ENCODE data around the gene SLC30A4.

Gene SLC30A4

DNA sequence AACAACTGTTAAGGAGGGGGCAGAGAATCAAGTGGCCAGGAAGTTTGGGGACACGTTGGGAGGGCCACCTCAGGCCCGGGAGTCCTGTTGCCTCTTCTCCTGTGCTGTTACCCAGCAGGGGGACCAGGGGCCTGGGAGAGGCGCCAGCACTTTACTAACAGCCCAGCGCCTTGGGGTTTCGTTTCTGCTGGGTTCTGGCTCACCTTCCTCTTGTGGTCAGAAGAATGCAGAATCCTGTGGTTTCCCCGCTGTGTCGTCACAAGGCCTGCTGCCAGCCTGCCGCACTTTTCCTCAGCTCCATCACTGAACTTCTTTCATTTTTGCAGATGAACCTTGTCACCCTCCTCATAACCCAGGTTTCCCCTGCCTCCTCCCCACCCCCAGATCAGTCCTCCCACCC is 67.7 kb downstream of the SLC30A4 start:
- peak; percentile 59 to 61 (median 60) for DNase-seq (ENCODE audit: low read depth in 3 of 3)

DNA sequence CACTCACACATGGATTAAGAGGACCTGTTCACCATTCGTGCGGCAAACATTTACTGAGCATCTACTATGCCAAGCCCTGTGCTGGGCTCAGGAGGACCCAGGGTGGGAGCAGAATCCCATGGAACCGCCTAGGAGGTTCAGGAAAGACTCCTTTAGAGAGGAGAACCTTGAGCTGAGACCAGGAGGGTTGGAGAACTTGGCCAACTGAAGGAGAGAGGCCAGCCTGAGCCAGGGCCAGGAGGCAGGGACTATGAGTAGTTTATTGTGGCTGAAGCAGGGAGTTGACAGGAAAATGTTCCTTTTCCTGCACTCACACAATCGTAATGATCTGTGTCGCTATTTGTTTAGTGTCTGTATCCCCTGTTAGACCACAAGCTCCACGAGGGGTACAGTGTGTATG is 71.3 kb downstream of the SLC30A4 start:
- DNase-seq (ENCODE audit: low read depth in 3 of 3): no peak

DNA sequence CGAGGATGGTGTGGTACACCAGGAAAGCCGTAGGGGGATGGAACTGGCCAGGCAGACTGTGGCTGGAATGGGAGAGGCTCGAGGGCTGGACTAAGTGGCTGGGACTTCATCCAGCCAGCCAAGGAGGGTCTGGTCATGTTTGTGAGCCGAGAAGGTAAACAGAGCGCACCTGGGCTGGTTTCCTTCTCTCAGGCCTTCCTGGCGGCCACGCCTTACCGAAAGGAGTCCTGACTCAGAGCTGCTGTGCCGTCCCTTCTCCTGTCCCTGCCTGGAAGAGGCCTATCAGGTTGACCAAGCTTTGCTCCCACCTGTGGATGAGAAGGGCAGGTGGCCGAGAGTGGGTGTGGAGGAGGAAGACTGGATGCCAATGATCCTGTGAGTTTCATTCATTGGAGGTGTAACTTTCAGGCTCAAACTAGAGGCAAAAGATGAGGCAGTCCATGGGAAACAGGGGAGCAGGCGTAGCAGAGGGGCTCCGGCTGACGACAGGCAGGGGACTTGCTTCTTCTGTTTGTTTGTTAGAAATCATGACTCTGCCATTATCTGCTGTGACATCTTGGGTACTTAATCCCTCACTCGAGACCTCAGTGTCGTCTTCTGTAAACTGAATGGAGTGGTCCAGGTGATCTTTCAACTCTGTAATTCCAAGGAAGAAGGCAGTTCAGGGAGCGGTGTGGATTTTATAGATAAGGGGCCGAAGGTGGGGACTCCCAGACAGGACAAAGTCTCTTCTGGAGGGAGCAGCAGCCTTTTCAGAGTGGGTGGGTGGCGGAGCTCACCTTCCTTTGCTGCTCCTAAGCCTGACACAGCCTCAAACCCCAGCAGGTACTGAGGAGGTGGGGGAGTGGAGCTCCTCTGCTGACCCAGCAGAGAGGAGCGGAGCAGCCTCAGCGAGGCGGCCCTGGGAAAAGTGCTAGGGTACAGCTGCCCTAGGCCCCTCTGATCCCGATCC is 72.4 kb downstream of the SLC30A4 start:
- no peak for DNase-seq (ENCODE audit: low read depth in 3 of 3)

DNA sequence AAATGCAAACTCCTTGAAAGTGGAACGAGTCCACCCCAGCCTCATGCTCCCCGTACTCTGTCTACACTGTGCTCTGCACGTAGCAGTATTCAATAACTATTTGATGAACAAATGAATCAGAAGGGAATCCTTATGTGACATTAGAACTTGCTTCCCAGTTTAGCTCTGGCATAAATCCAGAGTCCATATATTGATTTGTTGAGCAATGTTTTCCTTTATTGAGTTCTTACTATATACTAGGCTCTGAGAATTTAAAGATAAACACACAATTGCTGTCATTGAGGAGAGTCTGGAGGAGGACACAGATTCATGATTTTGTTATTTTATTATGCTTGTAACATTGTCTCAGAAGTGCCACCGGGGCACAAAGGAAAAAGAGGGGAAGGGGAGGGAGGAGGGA is 73.2 kb downstream of the SLC30A4 start:
- DNase-seq (ENCODE audit: low read depth in 3 of 3): no peak

DNA sequence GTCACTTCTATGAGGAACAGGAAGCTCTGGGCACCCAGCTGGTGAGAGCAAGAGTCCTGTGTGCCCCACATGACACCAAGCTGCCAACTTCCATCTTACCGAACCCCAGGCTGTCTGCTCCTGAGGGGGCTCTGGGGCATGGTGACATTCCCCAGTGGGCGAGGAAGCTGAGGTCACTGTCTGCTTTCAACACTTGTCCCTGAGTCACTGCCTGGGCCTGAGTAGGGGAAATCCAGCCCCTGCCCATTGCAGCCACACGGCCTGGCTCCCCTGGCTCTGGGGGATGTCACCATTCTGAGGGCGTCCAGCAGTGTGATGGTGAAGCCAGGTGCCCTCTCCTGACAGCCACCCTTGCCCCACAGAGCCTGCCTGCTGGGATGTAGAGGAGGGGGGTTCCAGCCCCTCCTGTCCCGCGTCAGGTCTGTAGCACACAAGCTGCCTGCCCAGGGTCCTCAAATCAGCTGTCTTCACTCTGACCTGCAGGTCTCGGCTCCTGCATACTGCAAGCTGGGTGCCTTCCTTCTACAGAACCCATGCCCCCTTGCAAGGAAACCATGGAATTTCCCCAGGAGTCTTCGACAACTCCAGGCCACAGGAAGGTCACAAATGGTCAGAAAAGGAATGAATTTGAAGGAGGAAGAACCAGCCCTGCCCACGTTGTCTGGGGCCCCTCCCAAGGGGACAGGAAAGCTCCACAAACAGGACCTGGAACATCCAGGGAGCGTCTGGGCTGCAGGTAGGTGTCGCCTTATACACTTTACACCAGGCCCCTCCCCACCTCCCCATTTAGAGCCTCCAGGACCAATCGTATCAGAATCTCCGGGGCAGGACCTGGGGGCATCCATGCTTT is 74.3 kb downstream of the SLC30A4 start:
- no peak for DNase-seq (ENCODE audit: low read depth in 3 of 3)

DNA sequence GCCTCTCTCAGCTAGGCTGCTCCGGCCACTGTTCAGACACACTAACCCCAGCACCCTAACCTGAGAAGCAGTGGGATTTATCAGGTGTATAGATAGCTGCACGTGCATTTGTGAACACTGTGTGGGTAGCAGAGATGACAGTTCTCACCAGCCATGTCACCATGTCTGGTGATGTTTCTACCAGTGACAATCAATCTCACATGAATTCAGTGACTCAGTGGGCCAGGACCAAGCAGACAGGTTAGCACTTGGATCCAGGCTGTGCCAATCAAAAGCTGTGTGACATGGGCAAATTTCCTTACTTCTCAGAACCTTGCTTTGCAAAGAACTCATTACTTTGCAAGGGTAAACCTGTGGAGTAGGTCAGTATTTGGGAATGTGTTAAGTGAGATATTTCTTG is 78.9 kb downstream of the SLC30A4 start:
- no peak for DNase-seq (ENCODE audit: low read depth in 3 of 3)

DNA sequence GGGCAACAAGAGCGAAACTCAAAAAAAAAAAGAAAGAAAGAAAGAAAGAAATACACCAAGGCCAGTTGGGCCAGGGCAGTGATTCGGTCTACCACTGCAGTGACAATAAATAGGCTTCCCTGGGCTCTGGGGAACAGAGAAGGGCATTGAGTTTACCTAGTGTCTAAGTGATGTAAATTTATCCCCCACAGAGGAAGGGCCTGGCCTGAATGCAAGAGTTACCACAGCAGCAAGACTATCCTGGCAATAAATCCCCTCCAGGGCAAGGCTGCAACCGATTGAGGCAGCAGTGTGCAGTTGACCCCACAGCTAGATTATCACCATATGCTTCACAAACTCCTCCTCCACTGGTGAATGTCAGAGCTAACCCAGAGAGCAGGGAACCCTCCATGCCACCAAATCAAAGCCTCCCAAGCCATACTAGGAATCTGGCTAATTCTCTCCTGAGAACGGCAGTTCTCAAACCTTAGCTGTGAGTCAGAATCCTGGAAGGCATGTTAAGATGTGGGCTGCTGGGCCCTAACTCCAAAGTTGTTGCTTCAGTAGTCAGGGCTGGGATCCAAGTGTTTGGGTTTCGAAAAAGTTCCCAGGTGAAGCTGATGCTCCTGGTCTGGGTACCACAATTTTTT is 79.9 kb downstream of the SLC30A4 start:
- no peak for DNase-seq (ENCODE audit: low read depth in 3 of 3)

DNA sequence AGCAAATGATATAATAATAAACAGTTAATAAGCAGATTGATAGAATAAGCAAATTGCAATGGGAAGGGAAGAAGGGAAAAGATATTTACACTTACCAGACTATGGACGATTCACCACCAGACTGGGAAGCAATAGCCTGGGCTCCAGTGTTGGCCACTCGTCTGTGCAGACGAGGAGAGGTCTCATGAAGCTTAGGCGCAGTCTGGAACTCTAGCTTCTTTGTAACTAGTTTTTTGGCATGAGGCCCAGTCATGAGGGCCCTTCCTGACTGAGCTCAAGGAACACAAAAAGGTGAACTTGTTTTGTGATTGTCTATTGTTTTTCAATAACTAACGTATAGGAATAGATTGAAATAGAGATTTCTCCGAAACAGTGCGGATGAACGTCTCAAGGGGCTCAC is 80.9 kb downstream of the SLC30A4 start:
- no peak for DNase-seq (ENCODE audit: low read depth in 3 of 3)

DNA sequence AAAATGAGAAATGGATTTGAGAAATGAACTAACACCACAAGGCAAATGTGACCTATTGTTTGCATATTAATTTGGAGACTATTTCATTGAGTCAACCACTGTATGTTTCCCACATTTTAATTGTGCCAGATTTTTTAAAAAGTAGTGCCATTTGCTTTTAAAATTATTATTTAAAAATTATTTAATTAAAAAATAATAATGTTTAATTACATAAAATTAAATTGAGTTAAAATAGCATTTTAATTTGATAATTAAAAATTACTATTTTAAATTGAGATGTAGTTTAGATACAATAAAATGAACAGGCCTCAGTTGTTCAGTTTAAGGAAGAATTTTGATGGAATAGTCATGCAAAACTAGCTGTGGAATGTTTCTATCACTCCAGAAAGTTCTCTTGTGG is 81.5 kb downstream of the SLC30A4 start:
- DNase-seq (ENCODE audit: low read depth in 3 of 3): no peak

DNA sequence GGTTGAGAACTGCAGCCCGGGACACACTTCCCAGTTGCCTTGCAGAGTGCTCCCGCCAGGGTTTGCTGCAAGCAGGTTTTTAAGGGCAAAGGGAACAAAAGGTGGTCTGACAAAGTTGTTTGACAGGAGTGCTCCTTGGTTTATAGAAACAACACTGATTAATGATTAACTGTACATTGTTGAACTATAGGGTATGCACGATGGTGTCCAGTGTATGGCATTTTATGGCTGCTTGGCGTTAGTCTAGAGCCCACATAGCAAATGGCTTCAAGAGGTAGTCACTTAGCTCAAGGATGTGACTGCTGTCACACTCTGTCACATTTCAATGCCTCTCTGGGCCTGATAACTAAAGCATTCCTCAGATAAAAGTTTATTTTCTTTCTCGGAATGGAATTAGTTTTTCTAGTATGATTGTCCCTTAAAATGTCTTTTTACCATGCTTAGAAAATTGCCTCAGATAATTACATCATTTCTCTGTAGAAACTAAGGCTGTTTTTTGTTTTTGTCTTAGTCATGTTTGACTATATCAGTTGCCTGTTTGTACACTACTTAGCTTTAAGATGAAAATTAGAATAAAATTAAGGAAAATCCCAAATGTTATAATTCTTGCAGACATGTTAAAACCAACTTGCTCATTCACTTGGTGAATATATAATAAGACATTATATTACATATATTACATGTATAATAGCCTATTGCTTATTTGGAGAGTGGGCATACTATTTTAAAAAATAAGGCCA is 82.9 kb downstream of the SLC30A4 start:
- DNase-seq (ENCODE audit: low read depth in 3 of 3): no peak

DNA sequence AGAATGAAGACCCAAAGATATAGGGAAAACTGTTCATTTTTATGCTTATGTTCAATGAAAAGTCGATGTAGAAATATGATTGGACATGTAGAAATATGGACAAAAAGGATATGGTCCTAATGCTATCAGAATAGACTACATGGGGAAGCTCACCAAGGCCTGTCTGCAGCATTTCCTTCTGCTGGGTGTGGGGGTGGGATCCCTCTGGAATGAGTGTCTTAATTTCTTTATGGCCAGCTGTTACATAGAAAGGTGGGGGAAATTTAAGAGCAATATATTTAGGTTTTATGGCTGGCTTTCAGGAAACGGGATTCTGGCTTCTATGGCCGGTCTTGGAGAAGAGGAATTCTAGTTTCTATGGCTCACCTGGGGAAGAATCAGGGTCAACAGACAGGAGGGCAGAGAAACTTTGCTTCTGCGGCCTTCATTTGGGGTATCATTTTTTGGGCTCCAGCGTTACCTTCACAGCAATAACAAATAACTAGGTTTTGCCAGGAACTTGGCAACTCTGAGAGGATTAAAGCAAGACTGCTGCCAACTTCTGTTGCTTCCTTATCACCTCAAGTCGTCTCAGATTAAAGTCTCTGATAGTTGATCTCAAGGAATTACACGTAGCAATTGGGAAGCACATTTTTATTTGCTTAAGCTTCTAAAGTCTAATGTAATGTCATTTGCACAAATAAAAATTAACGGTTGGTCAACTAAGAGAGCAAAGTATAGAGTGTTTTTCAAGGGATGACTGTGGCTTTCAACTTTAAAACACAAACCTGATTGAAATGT is 87.2 kb downstream of the SLC30A4 start:
- no peak for DNase-seq (ENCODE audit: low read depth in 3 of 3)

DNA sequence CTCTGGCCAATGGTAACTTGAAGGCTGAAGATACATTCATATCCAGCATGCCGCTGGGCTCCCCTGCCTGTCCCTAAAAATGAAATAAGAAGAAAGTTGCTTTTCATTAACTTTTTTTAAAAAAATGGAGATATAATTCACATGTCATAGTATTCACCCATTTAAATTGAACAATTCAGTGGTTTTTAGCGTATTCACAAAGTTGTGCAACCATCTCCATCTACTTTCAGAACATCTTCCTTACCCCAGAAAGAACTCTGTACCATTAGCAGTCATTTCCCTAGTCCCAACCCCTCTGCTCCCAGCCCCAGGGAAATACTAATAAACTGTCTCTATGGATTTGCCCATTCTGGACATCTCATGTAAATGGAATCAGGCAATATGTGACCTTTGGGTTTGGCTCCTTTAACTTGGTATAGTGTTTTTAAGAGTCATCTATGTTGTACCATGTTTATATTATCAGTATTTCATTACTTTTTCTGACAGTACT is 88.4 kb downstream of the SLC30A4 start:
- DNase-seq (ENCODE audit: low read depth in 3 of 3): no peak

DNA sequence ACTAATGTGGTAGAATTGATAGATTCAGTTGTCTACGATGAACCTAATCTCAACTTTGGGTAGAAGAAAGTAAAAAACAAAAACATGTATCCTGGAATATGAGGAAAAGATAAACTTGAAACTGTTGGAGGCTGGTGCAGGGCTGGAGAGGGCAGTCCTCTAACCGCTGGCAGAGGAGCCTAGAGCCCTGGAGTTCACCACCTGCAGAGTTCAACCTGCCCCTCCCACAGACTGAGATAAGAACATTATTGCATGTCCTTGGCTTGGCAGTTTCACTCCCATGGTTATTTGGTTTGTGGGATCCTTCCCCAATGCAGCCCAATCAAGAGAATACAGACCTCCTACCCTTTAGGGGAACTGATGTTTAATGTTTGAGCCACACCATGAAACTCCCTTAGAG is 91.0 kb downstream of the SLC30A4 start:
- no peak for DNase-seq (ENCODE audit: low read depth in 3 of 3)

DNA sequence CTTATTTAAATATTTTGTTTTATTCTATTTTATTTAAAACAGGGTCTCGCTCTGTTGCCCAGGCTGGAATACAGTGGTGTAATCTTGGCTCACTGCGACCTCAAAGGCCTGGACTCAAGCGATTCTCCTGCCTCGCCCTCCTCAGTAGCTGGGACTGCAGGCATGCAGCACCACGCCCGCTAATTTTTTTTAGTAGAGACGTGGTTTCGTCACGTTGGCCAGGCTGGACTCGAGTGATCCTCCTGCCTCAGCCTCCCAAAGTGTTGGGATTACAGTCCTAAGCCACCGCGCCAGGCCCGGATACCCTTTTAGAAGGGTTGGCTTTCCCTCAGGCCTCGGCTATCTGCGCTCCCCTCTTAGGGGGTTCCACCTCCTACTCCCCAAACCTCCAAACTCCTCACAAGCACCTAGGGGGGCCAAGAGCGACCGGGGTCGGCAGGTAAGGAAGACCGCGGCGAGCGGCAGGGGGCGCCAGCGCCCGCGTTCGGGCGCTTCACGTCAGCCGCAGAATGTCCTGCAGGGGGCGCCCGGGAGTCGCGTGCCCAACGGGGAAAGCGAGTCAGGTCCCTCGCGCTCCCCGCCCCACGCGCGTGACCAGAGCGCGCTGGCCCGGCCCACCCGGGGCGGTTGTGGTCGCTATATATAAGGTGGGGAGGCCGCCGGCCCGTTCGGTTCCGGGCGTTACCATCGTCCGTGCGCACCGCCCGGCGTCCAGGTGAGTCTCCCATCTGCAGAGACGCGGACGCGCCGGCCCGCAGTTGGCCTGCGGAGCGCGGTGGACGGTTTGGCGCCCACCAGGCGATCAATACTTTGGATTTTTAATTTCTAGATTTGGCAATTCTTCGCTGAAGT is 92.4 kb downstream of the SLC30A4 start:
- DNase-seq (ENCODE audit: low read depth in 3 of 3): peak; percentile 55 to 88 (median 77)
